Fibroblast of skin of abdomen (primary cell): ENCODE data around the gene TM9SF4.
"Not testable (repeated sequence)": the region's sequence is repeated elsewhere in the genome, so short reads cannot be mapped to it uniquely, and the experiment has no call there.

Experiments
- DNase-seq: peaks from one replicate; pipeline ENCODE4 v3.0.0-alpha.2; 2013

The TM9SF4 gene

GRCh38 chr20:32098786-32099185, 10.7 kb upstream of the TM9SF4 start:
- DNase-seq: no peak

GRCh38 chr20:32108814-32109391, 611 bp upstream of the TM9SF4 start:
- no peak for DNase-seq

- DNase-seq: no peak
Measured at GRCh38 chr20:32110173-32110704, 725 bp downstream of the TM9SF4 start.

GRCh38 chr20:32110727-32111126, 1.2 kb downstream of the TM9SF4 start:
- no peak for DNase-seq

- DNase-seq: no peak
Measured at GRCh38 chr20:32111156-32111686, 1.7 kb downstream of the TM9SF4 start.

GRCh38 chr20:32111753-32112152, 2.2 kb downstream of the TM9SF4 start:
- no peak for DNase-seq

GRCh38 chr20:32112841-32113240, 3.3 kb downstream of the TM9SF4 start:
- DNase-seq: no peak

GRCh38 chr20:32113591-32114260, 4.2 kb downstream of the TM9SF4 start:
- no peak for DNase-seq

GRCh38 chr20:32114305-32114960, 4.9 kb downstream of the TM9SF4 start:
- DNase-seq: no peak

- no peak for DNase-seq
Measured at GRCh38 chr20:32115211-32115767, 5.8 kb downstream of the TM9SF4 start.

- peak; percentile 8 for DNase-seq
Measured at GRCh38 chr20:32116079-32116521, 6.6 kb downstream of the TM9SF4 start.

GRCh38 chr20:32116796-32117195, 7.3 kb downstream of the TM9SF4 start:
- DNase-seq: not testable (repeated sequence)

GRCh38 chr20:32118427-32118826, 8.9 kb downstream of the TM9SF4 start:
- DNase-seq: not testable (repeated sequence)

GRCh38 chr20:32119734-32120133, 10.2 kb downstream of the TM9SF4 start:
- no peak for DNase-seq

GRCh38 chr20:32121908-32122307, 12.4 kb downstream of the TM9SF4 start:
- not testable (repeated sequence) for DNase-seq

GRCh38 chr20:32123088-32123487, 13.6 kb downstream of the TM9SF4 start:
- DNase-seq: no peak

- DNase-seq: no peak
Measured at GRCh38 chr20:32124916-32125454, 15.5 kb downstream of the TM9SF4 start.

- no peak for DNase-seq
Measured at GRCh38 chr20:32125506-32125905, 16.0 kb downstream of the TM9SF4 start.

GRCh38 chr20:32126919-32127318, 17.4 kb downstream of the TM9SF4 start:
- DNase-seq: no peak

- no peak for DNase-seq
Measured at GRCh38 chr20:32127347-32127746, 17.8 kb downstream of the TM9SF4 start.

- DNase-seq: no peak
Measured at GRCh38 chr20:32128167-32128566, 18.7 kb downstream of the TM9SF4 start.

- no peak for DNase-seq
Measured at GRCh38 chr20:32129863-32130262, 20.3 kb downstream of the TM9SF4 start.

- no peak for DNase-seq
Measured at GRCh38 chr20:32130352-32130751, 20.8 kb downstream of the TM9SF4 start.
